Neural cell (in vitro differentiated cells): Measurements from ENCODE around the gene SNAPC5. TPM values are rescaled to one million over a fixed set of nuclear protein-coding genes. Genes with fewer than 3 reads are reported as not detected.

Experiments
- H2AFZ ChIP-seq: fragments of 200-600, 300-800 bp; sonication (generic), shearing (Covaris generic); 2 replicates; pipeline ENCODE4 v1.6.0; 2014; ENCODE audit warnings: low read depth, mild to moderate bottlenecking, antibody characterized with exemption, low read length, moderate library complexity
- H3F3A ChIP-seq: fragments of 200-600 bp; shearing (Covaris generic); 2 replicates; pipeline ENCODE4 v1.6.1; 2016; ENCODE audit warnings: mild to moderate bottlenecking, moderate library complexity, mixed read lengths, antibody characterized with exemption, low read length; ENCODE audit not compliant: insufficient read depth, poor library complexity, severe bottlenecking
- H3K27ac ChIP-seq: fragments of 200-600, 300-800 bp; sonication (generic), shearing (Covaris generic); 2 replicates; pipeline ENCODE4 v1.5.1; 2014; ENCODE audit warnings: mild to moderate bottlenecking, low read length, moderate library complexity
- H3K27me3 ChIP-seq: fragments of 300-800, 200-600 bp; sonication (generic), shearing (Covaris generic); 2 replicates; pipeline ENCODE4 v1.6.0; 2014; ENCODE audit warnings: mild to moderate bottlenecking, low read depth, low read length, moderate library complexity; ENCODE audit not compliant: insufficient read depth
- H3K36me3 ChIP-seq: fragments of 300-800, 200-600 bp; sonication (generic), shearing (Covaris generic); 2 replicates; pipeline ENCODE4 v1.5.1; 2014; ENCODE audit warnings: mild to moderate bottlenecking, antibody characterized with exemption, low read length, moderate library complexity; ENCODE audit not compliant: insufficient read depth
- H3K4me2 ChIP-seq: fragments of 300-800, 200-600 bp; sonication (generic), shearing (Covaris generic); 2 replicates; pipeline ENCODE4 v1.6.0; 2014; ENCODE audit warnings: mild to moderate bottlenecking, low read length
- H3K4me3 ChIP-seq: fragments of 300-800, 200-600 bp; sonication (generic), shearing (Covaris generic); 2 replicates; pipeline ENCODE4 v1.5.1; 2014; ENCODE audit warnings: mild to moderate bottlenecking, low read length, moderate library complexity
- H3K79me2 ChIP-seq: fragments of 200-600 bp; shearing (Covaris generic); replicated peaks from 2 replicates; pipeline ENCODE4 v1.6.0; 2014; ENCODE audit warnings: mild to moderate bottlenecking, low read length, moderate library complexity; ENCODE audit not compliant: insufficient read depth
- H3K9ac ChIP-seq: fragments of 300-800, 200-600 bp; sonication (generic), shearing (Covaris generic); 2 replicates; pipeline ENCODE4 v1.6.1; 2016; ENCODE audit warnings: mild to moderate bottlenecking, low read length, mixed read lengths
- H3K9me2 ChIP-seq: fragments of 200-600 bp; shearing (Covaris generic); 2 replicates; pipeline ENCODE4 v1.6.1; 2016; ENCODE audit warnings: mild to moderate bottlenecking, low read length, mixed read lengths; ENCODE audit not compliant: insufficient read depth
- H3K9me3 ChIP-seq: fragments of 200-600, 300-800 bp; sonication (generic), shearing (Covaris generic); 2 replicates; pipeline ENCODE4 v1.6.1; 2016; ENCODE audit warnings: mild to moderate bottlenecking, mixed run types, low read length, moderate library complexity, mixed read lengths
- H4K20me1 ChIP-seq: fragments of 200-600 bp; shearing (Covaris generic); 2 replicates; pipeline ENCODE4 v1.6.1; 2016; ENCODE audit warnings: mild to moderate bottlenecking, mixed run types; ENCODE audit not compliant: insufficient read depth
- EP300 ChIP-seq: fragments of 450-650 bp; conservative IDR thresholded peaks from 2 replicates; pipeline ENCODE4 v1.6.1; 2014; ENCODE audit warnings: antibody characterized with exemption, mild to moderate bottlenecking, moderate library complexity; ENCODE audit not compliant: poor library complexity, severe bottlenecking
- EZH2 ChIP-seq: fragments of 200-600, 300-800 bp; shearing (Covaris generic), sonication (generic); IDR thresholded peaks from 2 replicates; pipeline ENCODE4 v1.6.1; 2014; ENCODE audit warnings: antibody characterized with exemption, low read length, borderline replicate concordance, mild to moderate bottlenecking; ENCODE audit not compliant: insufficient read depth, poor library complexity, severe bottlenecking
- POLR2AphosphoS5 ChIP-seq: IDR thresholded peaks from 2 replicates; pipeline ENCODE4 v1.6.1; 2012
- RAD21 ChIP-seq: fragments of 450-650 bp; conservative IDR thresholded peaks from 2 replicates; pipeline ENCODE4 v1.6.1; 2014; ENCODE audit warnings: antibody characterized with exemption, mild to moderate bottlenecking, moderate library complexity
- SMC3 ChIP-seq: fragments of 450-650 bp; conservative IDR thresholded peaks from 2 replicates; pipeline ENCODE4 v1.6.1; 2014; ENCODE audit warnings: antibody characterized with exemption, mild to moderate bottlenecking, moderate library complexity; ENCODE audit not compliant: poor library complexity
- TAF1 ChIP-seq: IDR thresholded peaks from 2 replicates; pipeline ENCODE4 v1.6.1; 2012; ENCODE audit warnings: low read depth
- polyA plus RNA-seq: library from polyadenylated mRNA; depleted of rRNA; stranded (reverse); fragments of >200 nt; gene quantifications from 2 replicates; pipeline ENCODE4 v1.2.3, GENCODE V29; 2014
- TF ChIP-seq, protein P1 (sequence below): fragments of 450-650 bp; IDR thresholded peaks from 2 replicates; pipeline ENCODE4 v1.5.1; 2014; ENCODE audit warnings: antibody characterized with exemption, mild to moderate bottlenecking, moderate library complexity; ENCODE audit not compliant: poor library complexity, severe bottlenecking
- TF ChIP-seq, protein P2 (sequence below): IDR thresholded peaks from 2 replicates; pipeline ENCODE4 v1.6.1; 2012; ENCODE audit warnings: borderline replicate concordance

Gene SNAPC5
- polyA plus RNA-seq, 1 donor from 2014 or later, result 62.3 TPM

DNA sequence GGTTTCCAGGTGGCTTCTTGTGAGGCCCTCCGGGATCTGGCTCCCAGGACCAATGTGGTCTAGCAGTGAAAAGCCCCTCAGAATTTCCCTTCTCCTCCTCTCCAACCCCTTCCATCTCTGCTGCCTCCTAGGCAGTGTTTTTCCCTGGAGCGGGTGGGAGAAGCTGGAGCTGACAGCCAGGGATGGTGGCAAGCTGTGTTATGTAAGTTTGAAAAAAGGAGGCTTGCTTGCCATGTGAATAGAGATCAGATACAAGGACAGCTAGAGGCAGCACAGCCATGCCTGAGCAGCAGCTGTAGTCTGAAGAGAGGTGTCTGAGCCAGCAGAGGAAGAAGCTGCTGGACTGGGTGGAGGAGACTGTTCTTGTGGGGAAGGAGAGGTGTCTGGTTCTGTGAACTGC lies 20.6 kb downstream of the SNAPC5 start:
- Histone ChIP-seq H2AFZ (no peak overlapping the region), H3K4me2 (no peak overlapping the region), H3K79me2 (no peaks in the 10 kb centered on the region), H3K9me2 (no peaks in the 10 kb centered on the region), H4K20me1 (no peaks in the 10 kb centered on the region), H3K27me3 (no peaks in the 10 kb centered on the region), H3K4me3 (no peak overlapping the region), H3K9ac (no peak overlapping the region), H3K27ac (no peak overlapping the region), H3K36me3 (no peaks in the 10 kb centered on the region), H3F3A (no peaks in the 10 kb centered on the region), H3K9me3 (no peaks in the 10 kb centered on the region)
- TF ChIP-seq SMC3 (no peak), TAF1 (no peak), EP300 (no peak), POLR2AphosphoS5 (no peak), RAD21 (no peak), EZH2 (no peak)
- TF ChIP-seq, protein P1, sequence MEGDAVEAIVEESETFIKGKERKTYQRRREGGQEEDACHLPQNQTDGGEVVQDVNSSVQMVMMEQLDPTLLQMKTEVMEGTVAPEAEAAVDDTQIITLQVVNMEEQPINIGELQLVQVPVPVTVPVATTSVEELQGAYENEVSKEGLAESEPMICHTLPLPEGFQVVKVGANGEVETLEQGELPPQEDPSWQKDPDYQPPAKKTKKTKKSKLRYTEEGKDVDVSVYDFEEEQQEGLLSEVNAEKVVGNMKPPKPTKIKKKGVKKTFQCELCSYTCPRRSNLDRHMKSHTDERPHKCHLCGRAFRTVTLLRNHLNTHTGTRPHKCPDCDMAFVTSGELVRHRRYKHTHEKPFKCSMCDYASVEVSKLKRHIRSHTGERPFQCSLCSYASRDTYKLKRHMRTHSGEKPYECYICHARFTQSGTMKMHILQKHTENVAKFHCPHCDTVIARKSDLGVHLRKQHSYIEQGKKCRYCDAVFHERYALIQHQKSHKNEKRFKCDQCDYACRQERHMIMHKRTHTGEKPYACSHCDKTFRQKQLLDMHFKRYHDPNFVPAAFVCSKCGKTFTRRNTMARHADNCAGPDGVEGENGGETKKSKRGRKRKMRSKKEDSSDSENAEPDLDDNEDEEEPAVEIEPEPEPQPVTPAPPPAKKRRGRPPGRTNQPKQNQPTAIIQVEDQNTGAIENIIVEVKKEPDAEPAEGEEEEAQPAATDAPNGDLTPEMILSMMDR, result no peak

DNA sequence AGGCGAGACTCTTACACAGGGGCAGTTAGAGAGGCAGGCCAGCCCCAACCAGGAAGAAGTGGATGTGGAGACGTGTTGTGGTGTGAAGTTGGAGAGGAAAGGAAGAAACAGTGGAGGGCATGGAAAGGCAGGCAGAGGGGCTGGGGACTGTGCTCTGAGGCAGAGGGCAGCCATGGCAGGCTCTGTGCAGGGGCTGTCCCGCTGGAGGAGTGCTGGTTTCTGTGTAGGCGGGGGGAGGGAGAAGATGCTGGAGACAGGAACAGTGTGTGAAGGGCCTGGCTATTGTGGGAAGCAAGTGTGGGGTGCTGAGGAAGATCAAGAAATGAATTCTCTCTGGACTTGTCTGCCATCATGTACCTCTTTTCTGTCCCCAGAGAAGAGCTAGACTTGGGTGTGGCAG lies 21.0 kb downstream of the SNAPC5 start:
- no peak overlapping the region for H3K9ac ChIP-seq
- H3K27ac ChIP-seq, result no peak overlapping the region
- no peaks in the 10 kb centered on the region for H3K9me2 ChIP-seq

More for the DNA sequence above, 21.0 kb downstream of the SNAPC5 start:
- no peaks in the 10 kb centered on the region for H3F3A ChIP-seq
- H3K4me2 ChIP-seq, result no peak overlapping the region
- no peak for TF ChIP-seq RAD21
- no peak for TF ChIP-seq POLR2AphosphoS5
- TF ChIP-seq SMC3, result no peak
- TF ChIP-seq EZH2, result no peak
- TF ChIP-seq TAF1, result no peak
- TF ChIP-seq, protein P2, sequence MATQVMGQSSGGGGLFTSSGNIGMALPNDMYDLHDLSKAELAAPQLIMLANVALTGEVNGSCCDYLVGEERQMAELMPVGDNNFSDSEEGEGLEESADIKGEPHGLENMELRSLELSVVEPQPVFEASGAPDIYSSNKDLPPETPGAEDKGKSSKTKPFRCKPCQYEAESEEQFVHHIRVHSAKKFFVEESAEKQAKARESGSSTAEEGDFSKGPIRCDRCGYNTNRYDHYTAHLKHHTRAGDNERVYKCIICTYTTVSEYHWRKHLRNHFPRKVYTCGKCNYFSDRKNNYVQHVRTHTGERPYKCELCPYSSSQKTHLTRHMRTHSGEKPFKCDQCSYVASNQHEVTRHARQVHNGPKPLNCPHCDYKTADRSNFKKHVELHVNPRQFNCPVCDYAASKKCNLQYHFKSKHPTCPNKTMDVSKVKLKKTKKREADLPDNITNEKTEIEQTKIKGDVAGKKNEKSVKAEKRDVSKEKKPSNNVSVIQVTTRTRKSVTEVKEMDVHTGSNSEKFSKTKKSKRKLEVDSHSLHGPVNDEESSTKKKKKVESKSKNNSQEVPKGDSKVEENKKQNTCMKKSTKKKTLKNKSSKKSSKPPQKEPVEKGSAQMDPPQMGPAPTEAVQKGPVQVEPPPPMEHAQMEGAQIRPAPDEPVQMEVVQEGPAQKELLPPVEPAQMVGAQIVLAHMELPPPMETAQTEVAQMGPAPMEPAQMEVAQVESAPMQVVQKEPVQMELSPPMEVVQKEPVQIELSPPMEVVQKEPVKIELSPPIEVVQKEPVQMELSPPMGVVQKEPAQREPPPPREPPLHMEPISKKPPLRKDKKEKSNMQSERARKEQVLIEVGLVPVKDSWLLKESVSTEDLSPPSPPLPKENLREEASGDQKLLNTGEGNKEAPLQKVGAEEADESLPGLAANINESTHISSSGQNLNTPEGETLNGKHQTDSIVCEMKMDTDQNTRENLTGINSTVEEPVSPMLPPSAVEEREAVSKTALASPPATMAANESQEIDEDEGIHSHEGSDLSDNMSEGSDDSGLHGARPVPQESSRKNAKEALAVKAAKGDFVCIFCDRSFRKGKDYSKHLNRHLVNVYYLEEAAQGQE, result no peak
- no peak for TF ChIP-seq EP300
- no peaks in the 10 kb centered on the region for H4K20me1 ChIP-seq
- no peaks in the 10 kb centered on the region for H3K36me3 ChIP-seq
- H3K9me3 ChIP-seq, result no peaks in the 10 kb centered on the region
- no peak overlapping the region for H3K4me3 ChIP-seq
- no peaks in the 10 kb centered on the region for H3K27me3 ChIP-seq
- H2AFZ ChIP-seq, result no peak overlapping the region
- H3K79me2 ChIP-seq, result no peaks in the 10 kb centered on the region
